Iris pigment epithelial cell (primary cell): ENCODE measurements around the gene VSX1.

Experiments used
- DNase-seq: peaks from one replicate; pipeline ENCODE4 v3.0.0-alpha.2; 2011; ENCODE audit warnings: low read depth

Gene VSX1

DNA sequence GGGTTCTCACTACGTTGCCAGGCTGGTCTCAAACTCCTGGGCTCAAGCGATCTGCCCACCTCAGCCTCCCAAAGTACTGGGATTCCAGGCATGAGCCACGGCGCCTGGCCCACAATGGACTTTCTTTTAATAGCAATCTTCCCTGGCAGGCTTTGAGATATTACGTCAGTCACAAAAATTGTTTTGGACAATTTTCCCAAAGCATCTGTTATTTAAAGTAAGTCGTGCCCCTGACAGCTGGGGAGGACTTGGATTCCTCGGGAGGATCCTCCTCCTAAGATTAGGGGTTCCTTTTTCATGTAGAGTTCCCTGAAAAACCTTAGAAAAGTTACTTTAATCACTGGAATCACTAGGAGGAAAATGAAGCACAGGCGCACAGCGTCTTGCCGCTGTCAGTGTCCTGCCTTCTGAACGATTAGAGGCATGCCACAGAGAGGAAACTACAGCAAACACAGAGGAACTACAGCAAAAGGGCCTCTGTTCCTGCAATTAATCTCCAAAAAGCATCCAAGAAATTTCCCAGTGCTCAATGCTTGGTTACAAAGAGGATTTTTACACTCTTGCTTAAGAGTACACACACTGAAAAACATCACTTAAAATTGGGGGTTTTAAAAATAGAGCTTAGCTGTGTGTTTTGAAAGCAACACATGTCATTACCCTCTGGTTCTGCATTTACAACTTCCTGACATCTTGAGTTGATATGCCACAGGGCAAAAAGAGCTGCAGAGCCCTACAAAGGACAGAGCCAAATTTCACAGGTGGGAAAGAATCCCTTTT is 28.5 kb downstream of the VSX1 start:
- no peak for DNase-seq

- no peak for DNase-seq
Measured at GRCh38 chr20:25052255-25053194, 29.4 kb downstream of the VSX1 start.

DNA sequence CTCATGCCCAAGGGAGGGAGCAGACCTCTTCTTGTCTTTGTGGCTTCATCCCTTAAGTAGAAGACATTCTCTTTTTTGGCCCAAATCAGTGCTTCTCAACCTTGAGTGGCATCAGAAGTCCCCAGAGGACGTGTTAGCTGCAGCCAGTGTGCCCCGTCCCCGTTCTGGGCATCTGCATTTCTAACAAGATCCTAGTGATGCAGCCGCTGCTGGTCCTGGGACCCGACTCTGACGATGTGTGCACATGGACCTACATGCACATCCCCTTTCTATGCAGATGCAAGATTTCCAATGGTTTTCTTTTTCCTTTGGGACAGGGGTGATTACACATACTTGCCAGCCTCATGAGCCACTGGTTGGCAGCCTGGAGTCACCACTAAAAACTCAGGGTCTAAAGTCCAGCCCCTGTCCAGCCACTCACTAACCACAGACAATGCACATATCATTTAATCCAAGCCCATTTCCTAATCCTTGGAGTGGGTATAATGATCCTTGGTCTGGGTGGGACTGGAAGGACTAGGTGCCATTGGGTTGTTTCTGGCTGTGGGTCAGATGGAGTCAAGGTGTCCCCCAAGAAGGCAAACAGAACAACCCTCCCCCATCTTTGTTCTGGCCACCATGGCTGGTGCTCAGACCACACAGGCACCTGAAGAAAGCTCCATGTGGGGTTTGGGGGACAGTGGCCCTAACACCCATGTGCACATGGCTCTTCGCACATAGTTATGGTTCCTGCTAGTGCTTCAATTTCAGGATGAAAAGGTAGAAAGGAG is 30.4 kb downstream of the VSX1 start:
- no peak for DNase-seq

GRCh38 chr20:25050501-25051350 is 31.2 kb downstream of the VSX1 start:
- DNase-seq = no peak

- DNase-seq = no peak
Measured at GRCh38 chr20:25050082-25050481, 31.9 kb downstream of the VSX1 start.

DNA sequence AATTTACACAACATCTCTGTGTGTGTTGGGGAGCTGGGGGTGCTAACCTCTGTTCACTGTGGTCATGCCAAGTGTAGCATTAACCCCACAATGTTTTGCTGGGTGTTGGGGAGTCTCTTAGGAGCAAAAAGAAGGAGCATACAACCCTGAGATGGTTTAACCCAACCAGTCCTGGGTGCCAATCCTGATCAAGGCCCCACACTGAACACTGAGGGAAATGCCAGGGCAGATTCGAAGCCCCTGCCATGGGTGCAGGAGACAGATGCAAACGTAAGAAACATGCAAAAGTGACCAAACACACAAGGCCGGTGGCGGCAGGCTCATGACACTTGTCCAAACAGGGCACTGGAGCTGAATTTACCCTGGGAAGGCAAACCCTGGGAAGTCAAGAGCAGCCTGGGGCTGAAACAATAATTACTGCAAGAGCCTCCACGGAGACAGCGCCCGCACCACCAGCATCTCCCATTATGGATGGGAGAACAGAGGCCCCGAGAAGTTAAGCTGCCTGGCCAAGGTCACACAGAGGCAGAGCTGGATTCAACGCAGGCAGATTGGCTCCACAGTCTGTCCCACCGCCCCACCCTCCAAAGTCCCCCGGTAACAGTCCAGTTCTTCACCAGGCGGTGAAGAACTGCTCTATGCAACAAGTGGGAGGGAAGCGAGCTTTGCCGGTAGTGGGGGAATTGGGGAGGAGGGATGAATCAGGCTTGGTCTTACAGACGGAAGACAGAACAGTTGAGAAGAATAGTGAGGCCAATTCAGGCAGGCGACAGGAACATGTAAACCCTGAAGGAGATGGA is 32.5 kb downstream of the VSX1 start:
- no peak for DNase-seq

DNA sequence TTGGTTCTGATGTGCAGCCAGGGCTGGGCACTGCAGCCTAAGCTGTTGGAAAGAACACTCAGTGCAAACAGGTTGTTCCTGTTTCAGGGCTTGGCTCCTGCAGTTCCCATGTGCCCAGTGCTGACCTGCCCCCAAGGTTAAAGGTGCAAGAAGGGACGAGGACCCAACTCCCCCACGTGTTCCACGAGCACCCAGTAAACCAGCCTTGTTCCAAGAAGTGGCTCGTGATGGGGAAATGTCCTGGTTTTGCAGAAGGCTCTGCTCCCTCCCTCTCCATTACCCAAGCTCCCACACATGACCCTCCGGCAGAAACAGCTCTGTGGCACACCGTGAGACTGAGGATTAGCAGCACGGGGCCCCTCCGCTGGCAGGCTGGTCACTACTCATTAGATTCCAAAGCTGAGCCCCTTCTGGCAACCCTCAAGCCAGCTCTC is 33.4 kb downstream of the VSX1 start:
- no peak for DNase-seq

GRCh38 chr20:25047766-25048165 is 34.2 kb downstream of the VSX1 start:
- DNase-seq = no peak

GRCh38 chr20:25046736-25047666 is 34.9 kb downstream of the VSX1 start:
- DNase-seq = no peak

DNA sequence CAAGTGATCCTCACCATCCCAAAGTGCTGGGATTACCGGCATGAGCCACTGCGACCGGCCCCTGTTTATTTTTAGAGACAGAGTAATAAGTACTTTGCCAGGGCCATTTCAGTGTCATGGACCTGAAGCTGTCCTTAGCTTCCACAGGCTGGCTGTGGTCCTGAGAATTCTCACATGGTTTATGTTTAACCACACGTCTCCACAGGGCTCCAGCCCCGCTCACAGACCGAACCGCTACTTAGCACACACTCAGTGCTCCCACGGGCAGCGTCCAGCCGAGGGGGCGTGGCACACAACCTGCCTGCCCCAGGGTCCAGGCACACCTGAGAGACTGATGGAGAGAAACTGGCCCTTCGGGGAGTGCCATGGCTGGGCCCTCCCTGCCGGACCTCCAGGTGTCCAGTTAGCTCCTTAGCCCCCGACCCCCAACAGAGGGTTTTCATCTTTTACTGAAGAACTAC is 35.7 kb downstream of the VSX1 start:
- DNase-seq = no peak

GRCh38 chr20:25045343-25045712 is 36.6 kb downstream of the VSX1 start:
- no peak for DNase-seq

DNA sequence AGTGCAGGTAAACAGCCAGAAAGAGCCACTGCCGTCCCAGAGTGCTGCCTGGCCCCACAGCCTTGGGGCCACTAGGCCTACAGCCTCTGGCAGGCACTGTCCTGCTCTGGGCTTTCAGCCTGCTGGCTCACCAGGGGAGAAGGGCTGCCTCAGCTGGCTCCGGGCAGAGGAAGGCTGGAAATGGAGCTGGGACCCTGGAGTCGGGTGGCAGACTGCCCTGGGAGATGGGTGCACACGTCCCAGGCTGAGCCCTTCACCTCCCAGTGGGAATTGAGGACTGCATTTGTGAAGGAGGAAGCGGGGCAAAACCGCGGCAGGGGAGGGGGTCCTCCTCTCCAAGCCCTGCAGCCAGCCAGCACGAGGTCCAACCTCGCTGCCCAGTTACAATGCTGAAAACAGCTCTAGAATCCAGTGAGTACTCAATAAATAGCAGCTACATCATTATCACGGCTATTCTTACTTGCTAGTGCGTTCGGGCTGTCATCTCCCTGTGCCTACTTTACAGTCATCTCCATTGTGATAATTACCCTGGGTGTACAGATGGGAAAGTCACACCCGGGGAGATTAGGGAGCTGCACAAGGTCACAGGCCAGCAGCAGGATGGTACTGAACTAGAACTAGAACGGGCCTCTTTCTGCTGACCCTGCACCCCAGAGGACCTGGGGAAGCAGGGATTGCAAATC is 37.1 kb downstream of the VSX1 start:
- no peak for DNase-seq

DNA sequence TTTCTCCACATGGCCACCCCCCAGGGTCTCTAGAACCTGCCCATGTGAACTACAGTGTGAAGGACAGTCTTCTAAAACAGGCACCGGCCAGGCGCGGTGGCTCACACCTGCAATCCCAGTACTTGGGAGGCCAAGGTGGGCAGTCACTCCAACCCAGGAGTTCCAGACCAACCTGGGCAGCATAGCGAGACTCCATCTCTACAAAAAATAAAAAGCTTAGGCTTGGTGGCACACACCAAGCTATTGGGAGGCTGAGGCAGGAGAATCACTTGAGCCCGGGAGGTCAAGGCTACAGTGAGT is 37.7 kb downstream of the VSX1 start:
- DNase-seq = no peak

DNA sequence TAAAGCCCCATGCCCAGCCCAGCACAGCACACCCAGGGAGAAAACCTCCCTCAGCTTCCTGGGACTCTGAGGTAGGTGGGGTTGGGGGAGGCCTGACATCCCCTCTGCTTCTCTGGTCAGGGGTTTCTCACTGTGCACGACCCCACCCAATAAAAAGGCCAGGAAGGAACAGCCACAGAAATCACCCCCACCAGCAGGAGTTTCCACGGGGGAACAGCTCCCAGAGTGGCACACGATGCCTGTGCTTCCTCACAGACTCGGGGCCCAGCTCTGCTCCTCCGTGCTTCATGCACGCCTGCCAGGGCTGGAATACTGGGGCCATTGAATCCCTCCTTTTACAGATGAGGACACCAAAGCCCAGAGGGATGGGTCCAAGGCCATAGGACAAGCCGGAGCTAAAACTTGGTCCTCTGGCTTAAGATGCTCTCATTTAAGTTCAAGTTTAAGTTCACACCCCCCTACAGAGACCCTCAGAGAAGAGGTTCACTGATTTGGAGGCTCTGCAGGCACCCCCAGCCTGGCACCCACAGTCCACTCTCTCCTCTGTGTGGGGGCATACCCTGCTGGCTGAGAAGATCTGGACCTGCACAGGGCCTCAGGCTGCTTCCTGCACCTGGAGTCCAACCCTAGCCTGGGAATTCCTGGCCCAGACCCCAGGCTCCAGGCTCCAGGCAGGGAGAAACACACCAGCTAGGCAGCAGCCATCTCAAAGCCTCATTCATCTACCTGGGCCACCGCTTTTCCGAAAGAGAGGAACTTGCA is 38.3 kb downstream of the VSX1 start:
- no peak for DNase-seq

DNA sequence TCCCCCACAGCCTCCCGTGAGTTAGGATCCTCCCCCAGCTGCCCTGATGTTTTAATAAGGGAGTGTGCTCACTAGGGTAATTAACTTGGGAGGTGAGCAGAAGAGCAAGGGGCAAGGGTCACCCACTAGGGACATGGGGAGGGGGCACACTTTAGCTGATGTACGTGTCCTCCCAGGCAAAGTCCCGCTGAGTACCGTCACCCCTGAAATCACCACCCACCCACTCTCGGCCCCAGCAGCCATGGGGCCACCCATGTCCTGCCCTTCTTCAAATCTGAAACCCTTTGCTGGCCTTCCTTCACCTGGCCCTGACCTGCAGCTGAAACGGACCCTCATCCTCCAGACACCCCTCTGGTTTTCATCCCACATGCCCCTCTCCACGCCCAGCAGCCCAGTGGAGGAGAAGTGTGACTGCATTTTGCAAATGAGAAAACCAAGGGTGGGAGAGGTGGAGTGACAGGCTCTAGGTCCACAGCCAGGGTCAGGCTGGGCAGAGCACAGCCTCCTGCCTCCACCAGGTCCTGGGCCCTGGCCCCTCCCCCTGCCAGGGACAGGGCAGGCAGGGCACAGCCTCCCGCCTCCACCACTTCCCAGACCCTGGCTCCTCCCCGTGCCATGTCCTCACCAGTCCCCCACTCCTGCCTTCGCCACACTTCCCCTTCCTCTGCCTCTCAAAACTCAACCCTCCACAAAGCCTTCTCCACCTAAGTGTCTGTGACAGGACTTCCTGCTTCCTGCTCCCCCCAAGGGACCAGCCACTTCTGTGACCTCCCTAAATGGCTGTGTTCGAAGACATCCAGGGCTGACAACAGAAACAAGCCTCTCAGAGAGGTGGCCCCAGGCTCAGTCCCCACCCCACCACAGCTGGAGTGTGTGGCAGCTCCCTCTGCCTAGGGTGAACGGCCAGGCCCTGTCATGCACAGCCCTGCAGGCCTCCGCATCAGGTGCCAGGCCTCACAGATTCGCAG is 39.1 kb downstream of the VSX1 start:
- DNase-seq = no peak

- DNase-seq = no peak
Measured at GRCh38 chr20:25041813-25042530, 40.0 kb downstream of the VSX1 start.
